ENCODE measurements around the gene HS3ST4. TPM values are rescaled to one million over a fixed set of nuclear protein-coding genes. Genes with fewer than 3 reads are reported as not detected.
A peak's percentile ranks its signal among the peaks of the same experiment; 100 is the strongest.

The HS3ST4 gene
- total RNA-seq, 2 donors from 2014 or later = not detected

DNA sequence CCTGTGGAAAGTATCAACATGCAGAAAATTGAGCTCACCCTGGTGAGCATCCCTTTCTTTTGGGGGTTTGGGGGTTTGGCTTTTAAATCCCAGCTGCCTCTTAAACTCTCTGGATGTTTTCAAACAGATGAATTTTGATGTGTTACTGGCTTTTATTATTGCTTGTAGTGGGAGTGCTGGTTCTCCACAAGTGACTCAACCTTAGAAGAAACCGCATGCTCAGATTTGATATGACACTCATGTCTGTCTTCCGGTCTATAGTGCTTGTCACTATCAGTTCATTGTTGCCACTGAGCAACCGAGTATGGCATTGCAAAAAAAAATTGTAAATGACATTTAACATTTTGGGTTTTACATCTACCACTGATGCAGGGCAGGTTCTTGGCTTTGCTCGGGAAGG lies 104.5 kb downstream of the HS3ST4 start:
- intact Hi-C loops (cut with DNase I, micrococcal nuclease) = no loop called here
- ATAC-seq (no peak), DNase-seq (no peak)

DNA sequence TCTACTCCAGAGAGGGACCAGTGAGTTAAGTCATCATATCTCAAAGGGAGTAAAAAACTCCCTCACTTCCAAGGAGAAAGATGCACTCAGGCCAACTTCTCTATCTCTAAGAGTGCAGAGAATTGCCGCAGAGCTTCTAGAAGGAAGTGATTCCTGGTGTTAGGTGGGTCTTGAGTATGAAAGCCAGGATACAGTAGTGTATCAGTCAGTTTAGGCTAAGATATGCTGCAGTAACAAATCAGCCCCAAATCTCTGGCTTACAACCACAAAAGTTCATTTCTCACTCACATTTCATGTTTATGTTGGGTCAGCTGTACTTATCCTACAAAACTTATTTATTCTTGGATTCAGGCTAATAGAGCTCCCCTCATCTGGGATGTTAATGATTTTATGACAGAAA lies 106.3 kb downstream of the HS3ST4 start:
- DNase-seq = no peak
- intact Hi-C loops (cut with DNase I, micrococcal nuclease) = no loop called here
- ATAC-seq = no peak

DNA sequence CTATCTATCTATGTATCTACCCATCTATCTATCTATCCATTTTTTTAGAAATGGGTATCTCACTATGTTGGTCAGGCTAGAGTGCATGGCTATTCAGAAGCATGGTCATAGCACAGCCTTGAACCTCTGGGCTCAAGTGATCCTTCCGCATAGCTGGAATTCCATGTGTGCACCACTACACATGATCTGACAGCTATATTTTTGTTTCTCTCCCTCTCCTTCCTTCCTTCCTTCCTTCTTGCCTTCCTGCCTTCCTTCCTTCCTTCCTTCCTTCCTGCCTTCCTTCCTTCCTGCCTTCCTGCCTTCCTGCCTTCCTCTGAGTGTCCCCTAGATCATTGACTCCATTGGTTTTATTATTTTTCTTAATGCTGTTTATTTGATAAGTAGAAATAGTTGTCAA lies 108.1 kb downstream of the HS3ST4 start:
- ATAC-seq (no peak), DNase-seq (no peak)
- intact Hi-C loops (cut with DNase I, micrococcal nuclease) = no loop called here

GRCh38 chr16:25812215-25812614 lies 120.5 kb downstream of the HS3ST4 start:
- DNase-seq = no peak
- intact Hi-C loops (cut with DNase I, micrococcal nuclease) = no loop called here
- ATAC-seq = no peak

DNA sequence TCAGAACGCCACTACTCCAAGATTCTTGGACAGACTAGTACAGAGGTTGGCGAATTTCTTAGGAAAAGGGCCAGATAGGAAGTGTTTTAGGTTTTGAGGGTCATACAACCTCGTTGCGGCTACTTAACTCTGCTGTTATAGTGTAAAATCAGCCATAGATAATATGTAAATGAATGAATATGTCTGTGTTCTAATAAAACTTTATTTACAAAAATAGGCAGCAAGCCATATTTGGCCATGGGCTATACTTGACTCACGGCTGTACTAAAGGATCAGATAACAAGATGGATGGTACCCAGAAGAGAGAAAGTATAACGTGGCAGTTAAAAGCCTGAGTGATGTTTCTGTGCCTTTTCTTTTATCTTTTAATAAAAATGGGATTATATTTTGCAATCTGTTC lies 125.5 kb downstream of the HS3ST4 start:
- no peak for DNase-seq
- intact Hi-C loops (cut with DNase I, micrococcal nuclease) = no loop called here
- no peak for ATAC-seq

GRCh38 chr16:25817876-25818275 lies 126.1 kb downstream of the HS3ST4 start:
- DNase-seq (no peak), ATAC-seq (no peak)
- intact Hi-C loops (cut with DNase I, micrococcal nuclease) = no loop called here

- intact Hi-C loops (cut with DNase I, micrococcal nuclease) = no loop called here
Measured at GRCh38 chr16:25823891-25824290, 132.1 kb downstream of the HS3ST4 start.

GRCh38 chr16:25827709-25828108 lies 135.9 kb downstream of the HS3ST4 start:
- intact Hi-C loops (cut with DNase I, micrococcal nuclease) = no loop called here
- ATAC-seq (no peak), DNase-seq (no peak)

More at GRCh38 chr16:25823891-25824290, 132.1 kb downstream of the HS3ST4 start:
- ATAC-seq = no peak
- DNase-seq = no peak

DNA sequence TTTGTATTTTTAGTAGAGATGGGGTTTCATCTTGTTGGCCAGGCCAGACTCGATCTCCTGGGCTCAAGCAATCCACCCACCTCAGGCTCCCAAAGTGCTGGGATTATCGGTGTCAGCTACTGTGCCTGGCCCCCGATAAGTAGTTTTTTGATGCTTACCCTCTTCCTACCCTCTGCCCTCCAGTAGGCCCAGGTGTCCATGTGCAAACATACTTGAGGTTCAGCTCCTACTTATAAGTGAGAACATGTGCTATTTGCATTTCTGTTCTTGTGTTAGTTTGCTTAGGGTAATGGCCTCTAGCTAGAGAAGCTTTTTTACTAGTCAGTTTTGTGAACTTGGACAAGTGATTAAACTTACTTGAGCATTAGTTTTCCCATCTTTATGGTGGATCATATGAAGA lies 136.8 kb downstream of the HS3ST4 start:
- intact Hi-C loops (cut with DNase I, micrococcal nuclease) = no loop called here
- no peak for ATAC-seq
- no peak for DNase-seq

DNA sequence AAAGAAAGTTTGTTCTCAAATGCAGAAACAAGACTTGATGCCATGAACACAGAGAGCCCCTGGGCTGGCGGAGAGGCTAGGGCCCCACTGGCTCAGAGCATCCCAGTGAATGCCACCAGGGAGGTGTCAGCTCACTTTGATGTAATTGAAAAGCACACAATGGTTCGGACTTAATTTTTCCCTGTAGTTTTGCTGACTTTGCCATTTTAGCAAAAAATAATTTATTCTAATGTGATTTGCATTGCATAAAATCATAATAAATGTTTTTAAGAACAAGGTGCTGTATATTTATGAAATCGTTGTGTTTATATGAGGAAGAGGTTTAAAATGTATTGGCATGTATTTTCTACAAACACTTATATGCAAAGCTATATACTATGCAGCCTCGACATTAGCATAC lies 140.5 kb downstream of the HS3ST4 start:
- ATAC-seq (no peak), DNase-seq (no peak)
- intact Hi-C loops (cut with DNase I, micrococcal nuclease) = loop anchor here in 1 of 2 donors (10.0 kb wide), 1 partner anchor 1273 kb away; no protein-coding TSS in a partner anchor

DNA sequence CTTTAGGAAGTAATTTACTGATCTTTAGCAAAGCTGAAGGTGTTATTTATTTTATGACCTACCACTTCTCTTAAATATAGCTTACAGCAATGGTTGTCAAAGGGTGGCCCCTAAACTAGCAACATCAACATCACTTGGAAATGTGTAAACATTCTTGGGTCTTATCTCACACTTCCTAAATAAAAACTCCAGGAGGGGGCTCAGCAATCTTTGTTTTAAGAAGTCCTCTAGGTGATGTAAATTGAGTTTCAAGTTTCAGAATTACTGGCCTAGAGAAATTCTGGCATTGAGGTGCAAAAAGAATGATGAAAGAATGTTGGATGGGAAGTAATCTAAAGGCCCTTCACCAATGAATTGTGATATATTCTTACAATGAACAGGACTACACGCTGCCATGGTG lies 142.3 kb downstream of the HS3ST4 start:
- DNase-seq (no peak), ATAC-seq (no peak)
- intact Hi-C loops (cut with DNase I, micrococcal nuclease) = loop anchor here in 1 of 2 donors (10.0 kb wide), 1 partner anchor 1271 kb away; no protein-coding TSS in a partner anchor

GRCh38 chr16:25835126-25835525 lies 143.4 kb downstream of the HS3ST4 start:
- ATAC-seq = no peak
- intact Hi-C loops (cut with DNase I, micrococcal nuclease) = loop anchor here in 1 of 2 donors (10.0 kb wide), 1 partner anchor 1270 kb away; no protein-coding TSS in a partner anchor
- DNase-seq = no peak

DNA sequence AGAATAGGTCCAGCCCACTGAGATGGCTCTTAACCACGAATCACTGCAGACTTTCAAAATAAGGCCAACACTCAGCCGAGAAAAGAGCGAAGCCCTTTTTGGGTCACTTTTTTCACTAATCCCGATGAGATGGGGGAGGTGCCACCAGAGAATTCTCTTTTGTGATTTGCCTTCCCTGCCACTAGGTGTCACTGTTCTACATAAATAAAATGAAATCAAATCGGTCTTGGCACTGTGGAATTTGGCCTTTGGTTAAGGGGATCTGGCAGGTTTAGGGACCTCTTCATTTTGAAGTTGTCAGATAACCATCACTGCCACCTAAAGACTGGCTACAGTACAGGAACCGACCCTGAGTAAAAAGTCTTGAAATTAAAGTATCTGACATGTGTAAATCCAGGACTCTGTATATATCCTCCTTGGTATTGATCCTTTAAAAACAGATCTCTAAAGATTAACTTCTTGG lies 147.0 kb downstream of the HS3ST4 start:
- ATAC-seq (peak; percentile 53), DNase-seq (peak in 1 of 2 donors; percentile 5)
- intact Hi-C loops (cut with DNase I, micrococcal nuclease) = loop anchor here in 1 of 2 donors (10.0 kb wide), 1 partner anchor 1266 kb away; no protein-coding TSS in a partner anchor

GRCh38 chr16:25841761-25842160 lies 150.0 kb downstream of the HS3ST4 start:
- DNase-seq = no peak
- intact Hi-C loops (cut with DNase I, micrococcal nuclease) = no loop called here
- no peak for ATAC-seq

DNA sequence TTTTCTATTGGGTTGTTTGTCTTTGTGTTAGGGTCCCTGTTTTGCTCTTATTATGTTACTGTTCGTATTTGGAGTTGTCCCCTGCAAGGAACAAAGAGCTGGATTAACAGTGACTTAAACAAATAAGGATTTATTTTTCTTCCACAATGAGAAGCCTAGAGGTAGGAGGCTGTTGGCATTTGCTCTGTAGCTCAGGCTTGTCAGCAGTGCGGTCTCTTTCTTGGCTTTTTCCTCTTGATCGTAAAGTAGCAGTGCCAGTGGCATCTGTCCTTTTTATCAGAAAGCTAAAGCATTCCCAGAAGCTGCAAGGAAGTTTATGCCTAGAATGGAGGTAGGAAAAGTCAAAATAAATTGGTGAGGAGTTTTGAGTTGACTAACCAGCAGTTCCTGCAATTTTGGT lies 154.1 kb downstream of the HS3ST4 start:
- ATAC-seq (no peak), DNase-seq (no peak)
- intact Hi-C loops (cut with DNase I, micrococcal nuclease) = no loop called here

GRCh38 chr16:25854141-25854540 lies 162.4 kb downstream of the HS3ST4 start:
- no peak for DNase-seq
- intact Hi-C loops (cut with DNase I, micrococcal nuclease) = no loop called here
- ATAC-seq = no peak

DNA sequence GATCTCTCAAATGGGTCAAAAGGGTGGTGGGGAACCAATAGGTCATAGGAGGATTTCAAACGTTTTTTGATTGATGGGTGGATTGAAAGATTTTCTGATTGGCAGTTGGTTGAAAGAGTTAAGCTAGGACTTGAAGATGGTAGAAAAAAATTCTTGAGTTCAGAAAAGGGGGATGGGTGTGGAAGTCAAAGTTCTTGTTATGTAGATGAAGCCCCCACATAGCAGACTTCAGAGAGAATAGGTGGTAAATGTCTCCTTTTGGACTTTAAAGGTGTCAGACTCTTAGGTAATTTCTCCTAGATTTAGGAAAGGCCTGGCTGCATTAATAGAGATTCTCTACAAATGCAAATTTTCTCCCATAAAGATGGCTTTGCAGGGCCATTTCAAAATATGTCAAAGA lies 163.3 kb downstream of the HS3ST4 start:
- intact Hi-C loops (cut with DNase I, micrococcal nuclease) = no loop called here
- DNase-seq = no peak
- no peak for ATAC-seq

DNA sequence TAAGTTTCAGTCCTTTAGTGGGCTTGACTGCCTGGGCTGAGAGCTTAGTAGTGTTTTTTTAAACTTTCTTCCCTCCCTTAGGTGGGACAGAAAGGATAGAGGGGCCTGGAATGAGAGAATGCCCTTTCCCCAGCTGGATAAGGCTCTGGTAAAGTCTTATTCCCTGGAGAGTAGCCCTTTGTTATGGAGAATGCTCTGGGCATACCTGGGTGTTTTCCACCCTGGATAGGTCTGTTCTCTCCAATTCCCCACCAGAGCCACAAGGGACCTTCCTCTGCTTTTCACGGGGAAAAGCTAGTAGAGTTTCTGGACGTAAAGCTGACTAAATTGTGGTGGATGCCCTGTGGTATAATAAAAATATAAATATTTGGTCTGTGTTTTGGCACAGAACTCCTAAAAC lies 164.1 kb downstream of the HS3ST4 start:
- DNase-seq = no peak
- ATAC-seq = no peak
- intact Hi-C loops (cut with DNase I, micrococcal nuclease) = no loop called here

DNA sequence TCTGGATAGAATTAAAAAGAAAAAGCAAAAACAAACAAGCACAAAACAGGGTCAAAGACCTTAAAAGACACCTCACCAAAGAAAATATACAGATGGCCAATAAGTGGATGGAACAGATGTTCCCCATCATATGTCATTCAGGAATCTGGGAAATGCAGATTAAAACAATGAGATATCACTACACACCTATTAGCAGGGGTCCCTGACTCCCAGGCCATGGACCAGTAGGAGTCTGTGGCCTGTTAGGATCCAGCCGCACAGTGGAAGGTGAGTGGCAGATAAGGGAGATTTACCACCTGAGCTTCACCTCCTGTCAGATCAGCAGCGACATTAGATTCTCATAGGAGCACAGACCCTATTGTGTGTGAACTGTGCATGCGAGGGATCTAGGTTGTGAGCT lies 167.9 kb downstream of the HS3ST4 start:
- no peak for ATAC-seq
- no peak for DNase-seq
- intact Hi-C loops (cut with DNase I, micrococcal nuclease) = no loop called here

DNA sequence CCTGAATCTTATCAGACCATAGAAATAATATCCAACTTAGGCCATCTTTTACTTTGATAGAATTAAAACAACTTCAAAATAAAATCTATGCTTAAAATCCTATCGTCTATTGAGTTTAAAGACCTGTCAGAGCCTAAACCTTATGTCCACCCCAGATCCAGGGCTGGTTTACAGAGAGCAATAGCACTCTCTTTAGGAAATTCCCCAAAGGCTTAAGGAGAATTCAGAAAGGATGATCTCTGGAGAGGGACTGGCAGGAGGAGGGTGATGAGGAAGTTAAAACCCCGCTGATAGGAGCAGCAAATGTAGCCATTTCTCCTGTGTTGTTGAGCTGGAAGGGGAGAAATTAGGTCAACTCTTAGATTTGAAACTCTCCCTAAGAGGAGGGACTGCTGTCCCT lies 175.3 kb downstream of the HS3ST4 start:
- no peak for DNase-seq
- intact Hi-C loops (cut with DNase I, micrococcal nuclease) = no loop called here
- no peak for ATAC-seq

GRCh38 chr16:25868106-25868505 lies 176.3 kb downstream of the HS3ST4 start:
- intact Hi-C loops (cut with DNase I, micrococcal nuclease) = no loop called here
- no peak for ATAC-seq
- DNase-seq = no peak
